Upper lobe of left lung (tissue), 4 donors: ENCODE measurements around the gene ANO1.

ENCODE experiments used
- CTCF ChIP-seq, 6 experiments: fragments of 450-650 bp in 4 of 6; fragments of 200-600 bp in 2 of 6; sonication (generic) in 2 of 6; IDR thresholded peaks; one replicate each; pipeline ENCODE4 v1.5.1; 2016 to 2019; ENCODE audit warnings: antibody characterized with exemption in 6 of 6
- POLR2A ChIP-seq, 4 donors: fragments of 450-650 bp; IDR thresholded peaks; one replicate each; pipeline ENCODE4 v1.5.1; 2016 to 2017; ENCODE audit warnings: antibody characterized with exemption in 4 of 4, mild to moderate bottlenecking in 2 of 4
- POLR2AphosphoS5 ChIP-seq, 2 donors: sonication (generic); formaldehyde crosslinking; IDR thresholded peaks; one replicate each; pipeline ENCODE4 v1.5.1; 2017; ENCODE audit warnings: antibody characterized with exemption in 2 of 2

GRCh38 chr11:70064008-70064725 lies 13.9 kb upstream of the ANO1 start:
- TF ChIP-seq CTCF (IDR thresholded peaks at IDR 0.05) (no peak), POLR2AphosphoS5 (IDR thresholded peaks at IDR 0.05) (no peak), POLR2A (IDR thresholded peaks at IDR 0.05) (no peak)
